GM23338 (cell line): ENCODE results near the gene TRAF3IP1. TPM values are rescaled to one million over a fixed set of nuclear protein-coding genes. Genes with fewer than 3 reads are reported as not detected.

Source experiments
- ATAC-seq: fragments of 200-7000 bp; cut with Tn5 transposase; 3 replicates; pipeline ENCODE4 v1.9.1; 2020
- DNase-seq: peaks from one replicate; pipeline ENCODE4 v3.0.0-alpha.2; 2015; ENCODE audit warnings: low spot score
- H2AFZ ChIP-seq: fragments of 200-600 bp; sonication (generic); 2 replicates; pipeline ENCODE4 v1.8.0; 2016; ENCODE audit warnings: antibody characterized with exemption, mild to moderate bottlenecking, moderate library complexity
- H3F3A ChIP-seq: fragments of 200-600 bp; sonication (generic); replicated peaks from 2 replicates; pipeline ENCODE4 v1.8.0; 2017; ENCODE audit warnings: antibody characterized with exemption, mixed run types, low read depth
- H3K27ac ChIP-seq: fragments of 200-600 bp; sonication (generic); 2 replicates; pipeline ENCODE4 v1.6.1; 2016; ENCODE audit warnings: low read depth
- H3K27me3 ChIP-seq: fragments of 200-600 bp; sonication (generic); 2 replicates; pipeline ENCODE4 v1.8.0; 2016; ENCODE audit warnings: mild to moderate bottlenecking, mixed run types, moderate library complexity; ENCODE audit not compliant: insufficient read depth
- H3K36me3 ChIP-seq: fragments of 200-600 bp; sonication (generic); 2 replicates; pipeline ENCODE4 v1.8.0; 2016; ENCODE audit warnings: mild to moderate bottlenecking; ENCODE audit not compliant: insufficient read depth
- H3K4me1 ChIP-seq: fragments of 200-600 bp; sonication (generic); 2 replicates; pipeline ENCODE4 v1.8.0; 2016; ENCODE audit warnings: mild to moderate bottlenecking, moderate library complexity; ENCODE audit not compliant: insufficient read depth
- H3K4me2 ChIP-seq: fragments of 200-600 bp; sonication (generic); 2 replicates; pipeline ENCODE4 v1.7.1; 2017; ENCODE audit warnings: mixed run types
- H3K4me3 ChIP-seq: fragments of 200-600 bp; sonication (generic); 2 replicates; pipeline ENCODE4 v1.6.1; 2016; ENCODE audit warnings: mixed run types
- H3K79me2 ChIP-seq: fragments of 200-600 bp; sonication (generic); replicated peaks from 2 replicates; pipeline ENCODE4 v1.8.0; 2017; ENCODE audit warnings: mild to moderate bottlenecking; ENCODE audit not compliant: insufficient read depth
- H3K9me2 ChIP-seq: fragments of 200-600 bp; sonication (generic); 2 replicates; pipeline ENCODE4 v1.8.0; 2017; ENCODE audit not compliant: insufficient read depth
- H4K20me1 ChIP-seq: fragments of 200-600 bp; sonication (generic); replicated peaks from 2 replicates; pipeline ENCODE4 v1.8.0; 2017; ENCODE audit warnings: mild to moderate bottlenecking; ENCODE audit not compliant: insufficient read depth
- H3K27ac Mint-ChIP-seq: 2 replicates; pipeline ENCODE4 v1.8.0; 2020; ENCODE audit warnings: inconsistent platforms, mild to moderate bottlenecking, moderate library complexity, mixed read lengths
- H3K27me3 Mint-ChIP-seq: 3 replicates; pipeline ENCODE4 v1.8.0; 2022; ENCODE audit warnings: low read depth, mild to moderate bottlenecking, moderate library complexity, mixed read lengths, inconsistent platforms; ENCODE audit not compliant: insufficient read depth, poor library complexity
- H3K36me3 Mint-ChIP-seq: 3 replicates; pipeline ENCODE4 v1.8.0; 2021; ENCODE audit warnings: low read depth, mild to moderate bottlenecking, inconsistent platforms, moderate library complexity, mixed read lengths
- H3K4me1 Mint-ChIP-seq: 3 replicates; pipeline ENCODE4 v1.8.0; 2020; ENCODE audit warnings: mild to moderate bottlenecking, inconsistent platforms, mixed read lengths
- H3K4me3 Mint-ChIP-seq: 3 replicates; pipeline ENCODE4 v1.8.0; 2021; ENCODE audit warnings: moderate library complexity, mild to moderate bottlenecking, inconsistent platforms, mixed read lengths
- H3K9me3 Mint-ChIP-seq: 3 replicates; pipeline ENCODE4 v1.8.0; 2020; ENCODE audit warnings: moderate library complexity, mild to moderate bottlenecking, inconsistent platforms, mixed read lengths
- CREB1 ChIP-seq: fragments of 250-450 bp; sonication (Bioruptor Pico); IDR thresholded peaks from 2 replicates; pipeline ENCODE4 v1.5.0; 2020; ENCODE audit warnings: low read depth, mild to moderate bottlenecking, moderate library complexity
- CTCF ChIP-seq, 2 experiments: fragments of 200-600 bp in 1 of 2; sonication (generic) in 1 of 2; conservative IDR thresholded peaks; 2 replicates each; pipeline versions ENCODE4 v1.5.1 to v1.6.1; 2016 to 2017; ENCODE audit warnings: antibody characterized with exemption in 2 of 2, low read depth in 2 of 2, mild to moderate bottlenecking in 2 of 2, moderate library complexity in 1 of 2
- ETS1 ChIP-seq: IDR thresholded peaks from 2 replicates; pipeline ENCODE4 v1.6.1; 2016; ENCODE audit warnings: antibody characterized with exemption
- EZH2 ChIP-seq: fragments of 200-600 bp; sonication (generic); IDR thresholded peaks from one replicate; pipeline ENCODE4 v1.8.0; 2017; ENCODE audit warnings: antibody characterized with exemption, mild to moderate bottlenecking, low read depth; ENCODE audit not compliant: unreplicated experiment
- EZH2phosphoT487 ChIP-seq: fragments of 200-600 bp; sonication (generic); IDR thresholded peaks from one replicate; pipeline ENCODE4 v1.8.1; 2018; ENCODE audit warnings: antibody characterized with exemption; ENCODE audit not compliant: unreplicated experiment
- JUNB ChIP-seq: IDR thresholded peaks from one replicate; pipeline ENCODE4 v1.6.1; 2016; ENCODE audit warnings: antibody characterized with exemption; ENCODE audit not compliant: unreplicated experiment
- NANOG ChIP-seq: IDR thresholded peaks from 2 replicates; pipeline ENCODE4 v1.6.1; 2016; ENCODE audit warnings: antibody characterized with exemption, borderline replicate concordance
- POLR2AphosphoS5 ChIP-seq: IDR thresholded peaks from 2 replicates; pipeline ENCODE4 v1.6.1; 2016; ENCODE audit warnings: antibody characterized with exemption, low read depth
- REST ChIP-seq: IDR thresholded peaks from one replicate; pipeline ENCODE4 v1.6.1; 2018; ENCODE audit warnings: antibody characterized with exemption; ENCODE audit not compliant: unreplicated experiment
- STAT1 ChIP-seq: IDR thresholded peaks from one replicate; pipeline ENCODE4 v1.6.1; 2016; ENCODE audit warnings: antibody characterized with exemption; ENCODE audit not compliant: unreplicated experiment
- ZNF114 ChIP-seq: fragments of 250-450 bp; sonication (Bioruptor Pico); IDR thresholded peaks from 2 replicates; pipeline ENCODE4 v1.5.0; 2020; ENCODE audit warnings: mild to moderate bottlenecking, moderate library complexity
- ZNF331 ChIP-seq: fragments of 250-450 bp; sonication (Bioruptor Pico); IDR thresholded peaks from 2 replicates; pipeline ENCODE4 v1.5.0; 2020; ENCODE audit warnings: low read depth, mild to moderate bottlenecking, moderate library complexity
- ZNF462 ChIP-seq: fragments of 250-450 bp; sonication (Bioruptor Pico); IDR thresholded peaks from 2 replicates; pipeline ENCODE4 v1.5.0; 2020; ENCODE audit warnings: mild to moderate bottlenecking, moderate library complexity
- polyA plus RNA-seq: library from polyadenylated mRNA; unstranded; fragments of >200 nt; fragmentation: Nextera tagmentation; extraction: Ambion mirVana; gene quantifications from 2 replicates; pipeline ENCODE4 v1.2.1, GENCODE V29; 2016
- total RNA-seq: library from RNA; depleted of rRNA; stranded (reverse); fragments of >200 nt; shearing (Covaris generic); gene quantifications from 2 replicates; pipeline ENCODE4 v1.2.3, GENCODE V29; 2014

The TRAF3IP1 gene
- total and polyA plus RNA-seq, 2 experiments from 2014 or later = 12.5 to 20.7 TPM

GRCh38 chr2:238431456-238431855 is 111.1 kb downstream of the TRAF3IP1 start:
- H3K27ac ChIP-seq = no peak overlapping the region
- H3K27ac Mint-ChIP-seq = no peak overlapping the region

More at GRCh38 chr2:238431456-238431855, 111.1 kb downstream of the TRAF3IP1 start:
- H3K4me2 ChIP-seq = no peak overlapping the region
- H4K20me1 ChIP-seq = peaks cover 17% of the 10 kb centered on the region
- peaks cover 16% of the 10 kb centered on the region for H3K36me3 ChIP-seq
- peaks cover 7% of the 10 kb centered on the region for H3K4me1 ChIP-seq
- DNase-seq = no peak
- no peak overlapping the region for H3K4me3 ChIP-seq
- no peak overlapping the region for H3K4me3 Mint-ChIP-seq
- H3K27me3 Mint-ChIP-seq = no peaks in the 10 kb centered on the region
- no peaks in the 10 kb centered on the region for H3F3A ChIP-seq
- no peak for ATAC-seq
- H3K36me3 Mint-ChIP-seq = peaks cover 52% of the 10 kb centered on the region
- H2AFZ ChIP-seq = no peak overlapping the region
- H3K9me3 Mint-ChIP-seq = peaks cover 14% of the 10 kb centered on the region
- TF ChIP-seq CREB1 (CRISPR knock-in tag) (no peak), POLR2AphosphoS5 (no peak), NANOG (no peak), EZH2phosphoT487 (no peak), STAT1 (no peak), ZNF462 (no peak), CTCF (conservative IDR thresholded peaks at IDR 0.05; ENCODE audit: low read depth in 2 of 2) (no peak), ZNF331 (CRISPR knock-in tag) (no peak), JUNB (no peak), ZNF114 (no peak), EZH2 (no peak), REST (no peak), ETS1 (no peak)
- peaks cover 76% of the 10 kb centered on the region for H3K79me2 ChIP-seq
- H3K27me3 ChIP-seq = no peaks in the 10 kb centered on the region
- peaks cover 7% of the 10 kb centered on the region for H3K4me1 Mint-ChIP-seq
- no peaks in the 10 kb centered on the region for H3K9me2 ChIP-seq
